Panc1 (cell line): Measurements from ENCODE around the gene FBXL2. TPM values are rescaled to one million over a fixed set of nuclear protein-coding genes. Genes with fewer than 3 reads are reported as not detected.
A peak's percentile ranks its signal among the peaks of the same experiment; 100 is the strongest.

ENCODE experiments used
- ATAC-seq: fragments of 200-7000 bp; cut with Tn5 transposase; 2 replicates; pipeline ENCODE4 v1.9.1; 2020; ENCODE audit warnings: mild to moderate bottlenecking, moderate library complexity
- BruUV-seq: library from RNA; stranded (reverse); fragments of 400-500 nt; replicated peaks from 2 replicates; lab custom pipeline; 2021; lab: Mats Ljungman, UMichigan
- CTCF ChIA-PET: fragments of 300-600 bp; sonication (Branson Sonifier 250); formaldehyde crosslinking; loops from one replicate; lab custom pipeline; 2022; ENCODE audit warnings: antibody characterized with exemption; lab: Charles Lee
- POLR2A ChIA-PET: fragments of 300-600 bp; sonication (Branson Sonifier 250); formaldehyde crosslinking; loops from one replicate; lab custom pipeline; 2022; ENCODE audit warnings: antibody characterized with exemption; lab: Charles Lee
- DNase-seq: peaks from one replicate; pipeline ENCODE4 v3.0.0-alpha.2; 2010; ENCODE audit warnings: low read depth, low spot score
- H3K27ac ChIP-seq: 2 replicates; pipeline ENCODE4 v1.5.1; 2011; ENCODE audit warnings: mild to moderate bottlenecking, low read length, inconsistent platforms
- H3K27me3 ChIP-seq: fragments of 200-500 bp; sonication (Bioruptor generic); 2 replicates; pipeline ENCODE4 v1.6.0; 2014; ENCODE audit warnings: low read length, inconsistent platforms; ENCODE audit not compliant: control insufficient read depth, insufficient read depth
- H3K36me3 ChIP-seq: fragments of 200-500 bp; sonication (Bioruptor generic); 2 replicates; pipeline ENCODE4 v1.5.1; 2014; ENCODE audit warnings: inconsistent platforms, mild to moderate bottlenecking, low read length, moderate library complexity; ENCODE audit not compliant: control insufficient read depth, insufficient read depth
- H3K4me1 ChIP-seq: 2 replicates; pipeline ENCODE4 v1.5.1; 2011; ENCODE audit warnings: inconsistent platforms, mild to moderate bottlenecking, low read length, moderate library complexity; ENCODE audit not compliant: control insufficient read depth, insufficient read depth
- H3K4me3 ChIP-seq, 2 experiments: 2 replicates each; pipeline ENCODE4 v1.5.1; 2011 to 2012; ENCODE audit warnings: low read depth in 2 of 2, low read length in 2 of 2, mild to moderate bottlenecking in 2 of 2, inconsistent platforms in 1 of 2, moderate library complexity in 1 of 2
- H3K9me3 ChIP-seq: fragments of 200-500 bp; sonication (Bioruptor generic); 2 replicates; pipeline ENCODE4 v1.5.1; 2014; ENCODE audit warnings: low read depth, mild to moderate bottlenecking, inconsistent platforms, low read length, moderate library complexity; ENCODE audit not compliant: control insufficient read depth, insufficient read depth
- CTCF ChIP-seq: fragments of 450-650 bp; IDR thresholded peaks from 2 replicates; pipeline ENCODE4 v1.5.1; 2017; ENCODE audit warnings: mild to moderate bottlenecking
- POLR2AphosphoS5 ChIP-seq: IDR thresholded peaks from 2 replicates; pipeline ENCODE4 v1.6.1; 2012; ENCODE audit warnings: mild to moderate bottlenecking, low read depth, low read length, moderate library complexity
- SIN3A ChIP-seq: IDR thresholded peaks from 2 replicates; pipeline ENCODE4 v1.6.1; 2012; ENCODE audit warnings: low read depth, mild to moderate bottlenecking, low read length, moderate library complexity, borderline replicate concordance; ENCODE audit not compliant: insufficient read depth
- TCF7L2 ChIP-seq: IDR thresholded peaks from 2 replicates; pipeline ENCODE4 v1.6.1; 2011; ENCODE audit warnings: mild to moderate bottlenecking, low read depth, low read length, inconsistent platforms
- in situ Hi-C: cut with HindIII; loops from 2 replicates; pipeline ENCODE4 v1.10.0; 2016; ENCODE audit warnings: low sequenced_read_pairs, low pct_unique_long_range_greater_than_20kb
- intact Hi-C: fragments of 100-400 bp; cut with micrococcal nuclease; formaldehyde crosslinking; loops from one replicate; pipeline ENCODE4 v1.10.0; 2022; ENCODE audit not compliant: unreplicated experiment
- total RNA-seq: library from RNA; stranded (reverse); gene quantifications from one replicate; pipeline ENCODE4 v1.2.1, GENCODE V29; 2021; ENCODE audit not compliant: unreplicated experiment
- TF ChIP-seq, protein P1 (sequence below), 2 experiments: IDR thresholded peaks; 2 replicates each; pipeline ENCODE4 v1.6.1; 2011 to 2012; ENCODE audit warnings: low read depth in 2 of 2, control low read depth in 1 of 2, low read length in 1 of 2, mild to moderate bottlenecking in 1 of 2, moderate library complexity in 1 of 2; ENCODE audit not compliant: insufficient read depth in 1 of 2

The FBXL2 gene
- total RNA-seq, 1 experiment from 2014 or later: 12.3 TPM

- peaks cover 14% of the 10 kb centered on the region for H3K4me1 ChIP-seq
- intact Hi-C loops: no loop called here
- ChIA-PET POLR2A (no interaction called here), CTCF (no interaction called here)
- H3K27ac ChIP-seq: no peak overlapping the region
- no TSS peak for BruUV-seq
- DNase-seq (no peak), ATAC-seq (no peak)
- in situ Hi-C loops: no loop called here
- H3K27me3 ChIP-seq: no peaks in the 10 kb centered on the region
- TF ChIP-seq TCF7L2 (no peak), SIN3A (no peak), POLR2AphosphoS5 (no peak)
- H3K36me3 ChIP-seq: peaks cover 14% of the 10 kb centered on the region
- H3K9me3 ChIP-seq: no peaks in the 10 kb centered on the region
- no peak overlapping the region for H3K4me3 ChIP-seq
Measured at GRCh38 chr3:33391255-33391995, 114.2 kb downstream of the FBXL2 start.

GRCh38 chr3:33392144-33392543 lies 114.9 kb downstream of the FBXL2 start:
- CTCF ChIA-PET: no interaction called here
- TF ChIP-seq SIN3A (no peak), CTCF (no peak), TCF7L2 (no peak), POLR2AphosphoS5 (no peak)
- TF ChIP-seq, protein P1, sequence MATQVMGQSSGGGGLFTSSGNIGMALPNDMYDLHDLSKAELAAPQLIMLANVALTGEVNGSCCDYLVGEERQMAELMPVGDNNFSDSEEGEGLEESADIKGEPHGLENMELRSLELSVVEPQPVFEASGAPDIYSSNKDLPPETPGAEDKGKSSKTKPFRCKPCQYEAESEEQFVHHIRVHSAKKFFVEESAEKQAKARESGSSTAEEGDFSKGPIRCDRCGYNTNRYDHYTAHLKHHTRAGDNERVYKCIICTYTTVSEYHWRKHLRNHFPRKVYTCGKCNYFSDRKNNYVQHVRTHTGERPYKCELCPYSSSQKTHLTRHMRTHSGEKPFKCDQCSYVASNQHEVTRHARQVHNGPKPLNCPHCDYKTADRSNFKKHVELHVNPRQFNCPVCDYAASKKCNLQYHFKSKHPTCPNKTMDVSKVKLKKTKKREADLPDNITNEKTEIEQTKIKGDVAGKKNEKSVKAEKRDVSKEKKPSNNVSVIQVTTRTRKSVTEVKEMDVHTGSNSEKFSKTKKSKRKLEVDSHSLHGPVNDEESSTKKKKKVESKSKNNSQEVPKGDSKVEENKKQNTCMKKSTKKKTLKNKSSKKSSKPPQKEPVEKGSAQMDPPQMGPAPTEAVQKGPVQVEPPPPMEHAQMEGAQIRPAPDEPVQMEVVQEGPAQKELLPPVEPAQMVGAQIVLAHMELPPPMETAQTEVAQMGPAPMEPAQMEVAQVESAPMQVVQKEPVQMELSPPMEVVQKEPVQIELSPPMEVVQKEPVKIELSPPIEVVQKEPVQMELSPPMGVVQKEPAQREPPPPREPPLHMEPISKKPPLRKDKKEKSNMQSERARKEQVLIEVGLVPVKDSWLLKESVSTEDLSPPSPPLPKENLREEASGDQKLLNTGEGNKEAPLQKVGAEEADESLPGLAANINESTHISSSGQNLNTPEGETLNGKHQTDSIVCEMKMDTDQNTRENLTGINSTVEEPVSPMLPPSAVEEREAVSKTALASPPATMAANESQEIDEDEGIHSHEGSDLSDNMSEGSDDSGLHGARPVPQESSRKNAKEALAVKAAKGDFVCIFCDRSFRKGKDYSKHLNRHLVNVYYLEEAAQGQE (IDR thresholded peaks at IDR 0.05; ENCODE audit: insufficient read depth in 1 of 2, low read depth in 2 of 2, low read length in 1 of 2): no peak
- BruUV-seq: no TSS peak
- DNase-seq (no peak), ATAC-seq (no peak)
- peaks cover 14% of the 10 kb centered on the region for H3K4me1 ChIP-seq
- no peaks in the 10 kb centered on the region for H3K27me3 ChIP-seq
- H3K36me3 ChIP-seq: peaks cover 15% of the 10 kb centered on the region
- in situ Hi-C loops (no loop called here), intact Hi-C loops (no loop called here)
- H3K4me3 ChIP-seq: no peak overlapping the region
- H3K27ac ChIP-seq: peak overlapping the region; percentile 39; the same call in 1 of the 2 replicates
- no peaks in the 10 kb centered on the region for H3K9me3 ChIP-seq
- POLR2A ChIA-PET: no interaction called here

- Histone ChIP-seq H3K27ac (peak overlapping the region; percentile 39; the same call in 1 of the 2 replicates), H3K4me1 (peaks cover 14% of the 10 kb centered on the region), H3K27me3 (no peaks in the 10 kb centered on the region), H3K36me3 (peaks cover 15% of the 10 kb centered on the region), H3K4me3 (no peak overlapping the region), H3K9me3 (no peaks in the 10 kb centered on the region)
- CTCF ChIA-PET: no interaction called here
- DNase-seq (peak; percentile 62), ATAC-seq (peak; percentile 92)
- in situ Hi-C loops (no loop called here), intact Hi-C loops (no loop called here)
- no peak for TF ChIP-seq SIN3A
- POLR2A ChIA-PET: no interaction called here
- BruUV-seq: no TSS peak
Measured at GRCh38 chr3:33392703-33393125, 115.5 kb downstream of the FBXL2 start.
